SU-DHL-6 (cell line): ENCODE data around the gene UMODL1.

Experiments used
- H2AFZ ChIP-seq: fragments of 200-600 bp; sonication (generic); 2 replicates; pipeline ENCODE4 v1.6.1; 2014; ENCODE audit warnings: low read depth, mild to moderate bottlenecking, moderate library complexity, mixed read lengths, antibody characterized with exemption, low read length; ENCODE audit not compliant: severe bottlenecking
- H3F3A ChIP-seq: fragments of 200-600 bp; shearing (Covaris generic); 2 replicates; pipeline ENCODE4 v1.6.0; 2016; ENCODE audit warnings: antibody characterized with exemption, mild to moderate bottlenecking; ENCODE audit not compliant: insufficient read depth
- H3K27ac ChIP-seq: fragments of 200-600 bp; sonication (generic); 2 replicates; pipeline ENCODE4 v1.5.1; 2016; ENCODE audit warnings: low read depth, mild to moderate bottlenecking, low read length, moderate library complexity, mixed read lengths
- H3K27me3 ChIP-seq: fragments of 200-600 bp; sonication (generic), shearing (Covaris generic); 2 replicates; pipeline ENCODE4 v1.6.0; 2014; ENCODE audit warnings: mild to moderate bottlenecking, low read length
- H3K36me3 ChIP-seq: fragments of 200-600 bp; sonication (generic); 2 replicates; pipeline ENCODE4 v1.6.1; 2014; ENCODE audit warnings: mild to moderate bottlenecking, low read length, mixed read lengths
- H3K4me2 ChIP-seq: fragments of 300-600, 200-600 bp; shearing (Covaris generic), sonication (generic); 2 replicates; pipeline ENCODE4 v1.6.0; 2014; ENCODE audit warnings: low read length, low read depth, mild to moderate bottlenecking; ENCODE audit not compliant: poor library complexity, severe bottlenecking
- H3K4me3 ChIP-seq: fragments of 200-600 bp; sonication (generic); 2 replicates; pipeline ENCODE4 v1.5.1; 2014; ENCODE audit warnings: antibody characterized with exemption, low read length, mild to moderate bottlenecking, mixed read lengths; ENCODE audit not compliant: insufficient read depth, poor library complexity, severe bottlenecking
- H3K79me2 ChIP-seq: fragments of 200-600 bp; sonication (generic); 2 replicates; pipeline ENCODE4 v1.6.1; 2014; ENCODE audit warnings: mild to moderate bottlenecking, low read length, moderate library complexity; ENCODE audit not compliant: insufficient read depth
- H3K9ac ChIP-seq: fragments of 200-600 bp; sonication (generic); 2 replicates; pipeline ENCODE4 v1.7.0; 2014; ENCODE audit warnings: mild to moderate bottlenecking, low read length
- H3K9me2 ChIP-seq: fragments of 200-600 bp; sonication (generic); replicated peaks from 2 replicates; pipeline ENCODE4 v1.6.1; 2014; ENCODE audit warnings: low read length; ENCODE audit not compliant: insufficient read depth
- H3K9me3 ChIP-seq: fragments of 200-600 bp; sonication (generic); 2 replicates; pipeline ENCODE4 v1.6.1; 2014; ENCODE audit warnings: low read length, mixed read lengths; ENCODE audit not compliant: insufficient read depth
- H4K20me1 ChIP-seq: fragments of 200-600 bp; sonication (generic); 2 replicates; pipeline ENCODE4 v1.6.1; 2014; ENCODE audit warnings: low read depth, mild to moderate bottlenecking, antibody characterized with exemption, low read length, moderate library complexity, mixed read lengths
- EZH2phosphoT487 ChIP-seq: fragments of 200-600 bp; sonication (generic), shearing (Covaris generic); conservative IDR thresholded peaks from 2 replicates; pipeline ENCODE4 v1.6.1; 2018; ENCODE audit warnings: mild to moderate bottlenecking, antibody characterized with exemption, low read length, moderate library complexity, mixed read lengths
- TF ChIP-seq, protein P1 (sequence below): fragments of 200-600 bp; sonication (generic); IDR thresholded peaks from one replicate; pipeline ENCODE4 v1.5.1; 2017; ENCODE audit warnings: antibody characterized with exemption, mild to moderate bottlenecking, low read length, moderate library complexity; ENCODE audit not compliant: insufficient read depth, poor library complexity, severe bottlenecking

The UMODL1 gene

DNA sequence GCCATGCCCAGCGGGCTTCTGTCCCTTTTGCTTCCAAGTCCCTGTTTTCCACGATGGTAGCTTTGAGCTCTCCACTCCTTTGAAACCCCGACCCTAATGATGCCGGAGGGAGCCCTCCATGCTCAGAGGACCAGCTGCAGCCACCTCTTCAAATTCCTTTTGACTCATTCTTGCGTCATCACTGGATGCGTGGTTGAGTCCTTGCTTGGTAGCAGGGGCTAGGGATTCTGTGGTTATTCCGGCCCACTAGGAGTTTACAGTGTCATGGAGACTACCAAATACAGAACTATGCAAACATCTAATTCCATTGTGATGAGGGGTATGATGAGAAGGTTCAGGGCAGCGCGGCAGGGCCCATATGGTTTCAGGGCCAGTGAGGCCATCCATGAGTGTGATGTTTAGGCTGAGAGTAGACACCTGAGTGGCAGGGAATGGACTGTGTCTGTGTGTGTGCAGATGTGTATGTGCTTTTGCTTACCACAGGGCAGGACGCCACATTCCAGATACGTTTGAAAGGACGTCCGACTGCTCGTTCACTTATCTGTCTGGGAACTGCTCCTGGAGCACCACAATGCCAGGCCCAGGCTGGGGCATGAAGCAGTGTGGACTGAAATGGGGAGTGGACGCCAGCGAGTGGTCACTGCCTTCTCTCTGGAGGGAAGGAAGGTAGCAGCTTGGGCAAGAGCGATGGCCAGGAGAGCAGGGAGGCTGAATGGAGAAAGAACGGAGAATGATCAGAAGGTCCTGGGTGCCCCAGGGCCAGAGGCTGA is 30.5 kb upstream of the UMODL1 start:
- Histone ChIP-seq H4K20me1 (no peaks in the 10 kb centered on the region), H3K9ac (no peak overlapping the region), H3K27ac (no peak overlapping the region), H3K9me2 (no peaks in the 10 kb centered on the region), H3K36me3 (no peaks in the 10 kb centered on the region), H3F3A (no peaks in the 10 kb centered on the region), H3K79me2 (no peaks in the 10 kb centered on the region), H3K4me3 (no peak overlapping the region), H3K27me3 (no peaks in the 10 kb centered on the region), H3K9me3 (no peaks in the 10 kb centered on the region), H3K4me2 (no peak overlapping the region), H2AFZ (no peak overlapping the region)
- TF ChIP-seq, protein P1, sequence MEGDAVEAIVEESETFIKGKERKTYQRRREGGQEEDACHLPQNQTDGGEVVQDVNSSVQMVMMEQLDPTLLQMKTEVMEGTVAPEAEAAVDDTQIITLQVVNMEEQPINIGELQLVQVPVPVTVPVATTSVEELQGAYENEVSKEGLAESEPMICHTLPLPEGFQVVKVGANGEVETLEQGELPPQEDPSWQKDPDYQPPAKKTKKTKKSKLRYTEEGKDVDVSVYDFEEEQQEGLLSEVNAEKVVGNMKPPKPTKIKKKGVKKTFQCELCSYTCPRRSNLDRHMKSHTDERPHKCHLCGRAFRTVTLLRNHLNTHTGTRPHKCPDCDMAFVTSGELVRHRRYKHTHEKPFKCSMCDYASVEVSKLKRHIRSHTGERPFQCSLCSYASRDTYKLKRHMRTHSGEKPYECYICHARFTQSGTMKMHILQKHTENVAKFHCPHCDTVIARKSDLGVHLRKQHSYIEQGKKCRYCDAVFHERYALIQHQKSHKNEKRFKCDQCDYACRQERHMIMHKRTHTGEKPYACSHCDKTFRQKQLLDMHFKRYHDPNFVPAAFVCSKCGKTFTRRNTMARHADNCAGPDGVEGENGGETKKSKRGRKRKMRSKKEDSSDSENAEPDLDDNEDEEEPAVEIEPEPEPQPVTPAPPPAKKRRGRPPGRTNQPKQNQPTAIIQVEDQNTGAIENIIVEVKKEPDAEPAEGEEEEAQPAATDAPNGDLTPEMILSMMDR = no peak
- no peak for TF ChIP-seq EZH2phosphoT487

DNA sequence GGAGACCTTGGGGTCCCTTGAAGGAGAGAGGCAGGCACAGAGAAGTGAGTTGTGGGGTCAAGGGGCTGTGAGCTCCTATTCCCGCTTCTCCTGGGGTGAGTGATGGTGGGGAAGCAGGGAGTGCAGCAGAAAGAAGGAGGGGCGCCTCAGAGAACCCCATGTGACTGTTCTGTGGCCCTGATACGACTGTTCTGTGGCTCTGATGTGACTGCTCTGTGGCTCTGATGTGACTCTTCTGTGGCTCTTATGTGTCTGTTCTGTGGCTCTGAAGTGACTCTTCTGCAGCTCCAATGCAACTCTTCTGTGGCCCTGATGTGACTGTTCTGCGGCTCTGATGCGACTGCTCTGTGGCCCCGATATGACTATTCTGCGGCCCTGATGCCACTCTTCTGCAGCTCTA is 29.9 kb upstream of the UMODL1 start:
- Histone ChIP-seq H3K79me2 (no peaks in the 10 kb centered on the region), H3F3A (no peaks in the 10 kb centered on the region), H2AFZ (no peak overlapping the region), H3K4me3 (no peak overlapping the region), H3K27me3 (no peaks in the 10 kb centered on the region), H3K9ac (no peak overlapping the region), H3K9me3 (no peaks in the 10 kb centered on the region), H3K27ac (no peak overlapping the region), H3K9me2 (no peaks in the 10 kb centered on the region), H3K36me3 (no peaks in the 10 kb centered on the region), H4K20me1 (no peaks in the 10 kb centered on the region), H3K4me2 (no peak overlapping the region)
- no peak for TF ChIP-seq EZH2phosphoT487
- TF ChIP-seq, protein P1 = no peak

DNA sequence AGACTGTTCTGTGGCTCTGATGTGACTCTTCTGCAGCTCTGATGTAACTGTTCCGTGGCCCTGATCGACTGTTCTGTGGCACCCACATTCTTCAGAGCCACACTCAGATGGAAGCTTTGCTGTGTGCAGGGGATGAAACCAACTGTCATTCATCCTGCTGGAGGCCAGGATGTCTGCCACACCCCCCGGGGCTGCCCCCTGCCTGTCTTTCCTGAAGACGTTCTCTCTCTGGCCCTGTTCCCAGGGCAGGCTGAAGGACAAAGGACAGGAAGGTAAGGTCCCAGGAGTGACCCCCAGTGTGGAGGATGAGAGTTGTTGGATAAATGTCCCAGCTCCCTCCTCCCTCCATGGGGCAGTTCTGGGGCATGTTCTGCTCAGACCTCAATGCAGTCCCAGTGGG is 29.4 kb upstream of the UMODL1 start:
- Histone ChIP-seq H3K27ac (no peak overlapping the region), H4K20me1 (no peaks in the 10 kb centered on the region), H3K36me3 (no peaks in the 10 kb centered on the region), H3K9ac (no peak overlapping the region), H2AFZ (no peak overlapping the region), H3F3A (no peaks in the 10 kb centered on the region), H3K4me3 (no peak overlapping the region), H3K9me3 (no peaks in the 10 kb centered on the region), H3K4me2 (no peak overlapping the region), H3K79me2 (no peaks in the 10 kb centered on the region), H3K27me3 (no peaks in the 10 kb centered on the region), H3K9me2 (no peaks in the 10 kb centered on the region)
- TF ChIP-seq EZH2phosphoT487 = no peak
- TF ChIP-seq, protein P1 = no peak
